Activated CD4-positive, alpha-beta memory T cell treated with anti-CD3 and anti-CD28 coated beads for 36 hours (primary cell): ENCODE measurements around the gene DNAJC17. TPM values are rescaled to one million over a fixed set of nuclear protein-coding genes. Genes with fewer than 3 reads are reported as not detected.

ENCODE experiments used
- CTCF ChIA-PET: fragments of 350-600 bp; sonication (Branson Sonifier 250); formaldehyde crosslinking; loops from one replicate; lab custom pipeline; 2021; ENCODE audit warnings: antibody characterized with exemption, inconsistent platforms; lab: Charles Lee
- POLR2A ChIA-PET: fragments of 350-600 bp; sonication (Branson Sonifier 250); formaldehyde crosslinking; loops from one replicate; lab custom pipeline; 2021; ENCODE audit warnings: antibody characterized with exemption; lab: Charles Lee
- DNase-seq: peaks from one replicate; pipeline ENCODE4 v3.0.0-alpha.2; 2020
- H3K27ac Mint-ChIP-seq: one replicate; pipeline ENCODE4 v1.8.0; 2021; ENCODE audit warnings: mixed read lengths
- H3K27me3 Mint-ChIP-seq: one replicate; pipeline ENCODE4 v1.8.0; 2021; ENCODE audit warnings: mixed read lengths
- H3K36me3 Mint-ChIP-seq: one replicate; pipeline ENCODE4 v1.8.0; 2021; ENCODE audit warnings: mixed read lengths
- H3K4me1 Mint-ChIP-seq: one replicate; pipeline ENCODE4 v1.8.0; 2021; ENCODE audit warnings: low read depth, mixed read lengths
- H3K4me3 Mint-ChIP-seq: one replicate; pipeline ENCODE4 v1.8.0; 2021; ENCODE audit warnings: mild to moderate bottlenecking, mixed read lengths
- H3K9me3 Mint-ChIP-seq: one replicate; pipeline ENCODE4 v1.8.0; 2021; ENCODE audit warnings: mixed read lengths
- intact Hi-C: fragments of 100-400 bp; cut with micrococcal nuclease; formaldehyde crosslinking; loops from one replicate; pipeline ENCODE4 v1.15.1; 2023
- total RNA-seq, 2 experiments: library from RNA; stranded (reverse); gene quantifications; one replicate each; pipeline ENCODE4 v1.2.3, GENCODE V29; 2021

The DNAJC17 gene
- total RNA-seq, 2 experiments from 2014 or later: 32.5 to 34.5 TPM

GRCh38 chr15:40747685-40748631 is 59.3 kb downstream of the DNAJC17 start:
- H3K4me3 Mint-ChIP-seq: no peak overlapping the region
- H3K27ac Mint-ChIP-seq: peak overlapping the region; percentile 51
- CTCF ChIA-PET: interaction anchor here (1.2 to 5.3 kb wide), 2 partner anchors 34 to 111 kb away, joined by 3 to 34 read pairs; no protein-coding TSS in a partner anchor
- peaks cover 37% of the 10 kb centered on the region for H3K4me1 Mint-ChIP-seq
- intact Hi-C loops: no loop called here
- peaks cover 35% of the 10 kb centered on the region for H3K36me3 Mint-ChIP-seq
- no peaks in the 10 kb centered on the region for H3K9me3 Mint-ChIP-seq
- H3K27me3 Mint-ChIP-seq: no peaks in the 10 kb centered on the region
- no peak for DNase-seq
- POLR2A ChIA-PET: interaction anchor here (1.1 kb wide), 1 partner anchor 15 kb away, joined by 3 read pairs; no protein-coding TSS in a partner anchor

DNA sequence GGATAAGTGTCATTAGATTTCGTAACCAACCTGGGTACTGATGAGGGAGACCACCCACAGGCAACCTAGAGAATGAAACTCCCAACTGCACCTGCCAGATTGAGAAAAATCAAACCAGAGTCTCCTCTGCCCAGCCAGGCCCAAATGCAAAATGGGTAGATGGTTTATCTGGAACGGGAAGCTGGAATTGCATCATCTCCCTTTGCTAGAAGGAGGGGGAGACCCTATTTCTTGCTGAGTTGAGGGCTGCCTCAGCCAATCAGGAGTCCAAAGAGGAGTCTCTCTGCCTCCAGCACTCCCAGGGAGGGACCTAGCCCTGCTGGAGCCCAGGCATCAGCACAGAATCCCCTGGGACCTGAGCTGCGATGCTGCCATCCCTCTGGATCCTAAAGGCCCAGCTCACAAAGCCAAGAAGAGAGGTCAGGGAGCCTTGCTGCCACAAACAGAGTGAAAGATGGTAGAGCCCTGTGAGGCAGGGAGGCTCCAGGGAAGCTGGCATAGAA is 60.3 kb downstream of the DNAJC17 start:
- Mint-ChIP-seq H3K4me1 (peaks cover 34% of the 10 kb centered on the region), H3K9me3 (no peaks in the 10 kb centered on the region), H3K27ac (peak overlapping the region; percentile 51), H3K27me3 (no peaks in the 10 kb centered on the region), H3K36me3 (peaks cover 42% of the 10 kb centered on the region), H3K4me3 (no peak overlapping the region)
- ChIA-PET POLR2A (interaction anchor here (1.1 kb wide), 1 partner anchor 16 kb away, joined by 3 read pairs; no protein-coding TSS in a partner anchor), CTCF (interaction anchor here (1.2 to 5.3 kb wide), 2 partner anchors 35 to 111 kb away, joined by 3 to 34 read pairs; no protein-coding TSS in a partner anchor)
- intact Hi-C loops: no loop called here
- DNase-seq: no peak

- Mint-ChIP-seq H3K9me3 (no peaks in the 10 kb centered on the region), H3K36me3 (peaks cover 30% of the 10 kb centered on the region), H3K27ac (peak overlapping the region; percentile 89), H3K27me3 (no peaks in the 10 kb centered on the region), H3K4me3 (no peak overlapping the region), H3K4me1 (peaks cover 29% of the 10 kb centered on the region)
- ChIA-PET CTCF (interaction anchor here (1.0 to 5.3 kb wide), 10 partner anchors 9 to 149 kb away, joined by 3 to 34 read pairs (median 4); partner anchors contain the start of genes RAD51 and VPS18), POLR2A (interaction anchor here (0.7 to 2.6 kb wide), 4 partner anchors 10 to 50 kb away, joined by 4 to 16 read pairs (median 6); partner anchors contain the start of genes GCHFR, RAD51 and RMDN3)
- DNase-seq: no peak
- intact Hi-C loops: loop anchor here (1.0 to 5.0 kb wide), 6 partner anchors 11 to 150 kb away; partner anchors contain the start of genes DNAJC17, KNL1, RMDN3 and VPS18
These were observed 62.5 kb downstream of the DNAJC17 start for GRCh38 chr15:40744815-40745152.

GRCh38 chr15:40743921-40744814 is 63.1 kb downstream of the DNAJC17 start:
- intact Hi-C loops: loop anchor here (1.0 to 5.0 kb wide), 7 partner anchors 11 to 149 kb away; partner anchors contain the start of genes DNAJC17, KNL1, RMDN3 and VPS18
- ChIA-PET CTCF (interaction anchor here (0.6 to 5.3 kb wide), 14 partner anchors 10 to 179 kb away, joined by 3 to 34 read pairs (median 4); partner anchors contain the start of genes RAD51 and VPS18), POLR2A (interaction anchor here (0.7 to 2.6 kb wide), 7 partner anchors 9 to 49 kb away, joined by 3 to 16 read pairs (median 4); partner anchors contain the start of genes C15orf62, GCHFR, RAD51 and RMDN3)
- peak; percentile 86 for DNase-seq
- Mint-ChIP-seq H3K27me3 (no peaks in the 10 kb centered on the region), H3K36me3 (peaks cover 26% of the 10 kb centered on the region), H3K4me1 (peaks cover 29% of the 10 kb centered on the region), H3K4me3 (peak overlapping the region; percentile 49), H3K9me3 (no peaks in the 10 kb centered on the region), H3K27ac (peak overlapping the region; percentile 89)

DNA sequence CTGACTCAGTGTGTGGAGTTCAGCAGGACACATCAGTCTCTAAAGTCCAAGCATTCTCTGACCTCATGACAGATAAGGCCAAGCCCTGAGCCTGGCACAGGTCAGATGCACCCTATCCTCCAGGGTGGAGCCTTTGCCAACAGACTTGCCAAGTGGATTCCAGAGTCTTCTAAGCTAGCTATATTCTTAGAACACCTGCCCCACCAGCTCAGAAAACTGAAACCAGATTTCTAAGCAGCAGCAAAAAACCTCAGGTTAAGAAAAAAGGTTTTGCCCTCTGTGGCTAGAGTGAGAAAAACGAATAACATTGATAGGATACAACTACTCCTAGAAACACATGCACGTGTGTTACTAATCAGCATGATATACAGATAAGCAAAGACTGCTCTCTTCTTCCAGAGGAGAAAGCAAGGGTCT is 63.8 kb downstream of the DNAJC17 start:
- no peak overlapping the region for H3K4me3 Mint-ChIP-seq
- H3K27ac Mint-ChIP-seq: peak overlapping the region; percentile 89
- peaks cover 29% of the 10 kb centered on the region for H3K4me1 Mint-ChIP-seq
- intact Hi-C loops: loop anchor here (1.0 to 5.0 kb wide), 2 partner anchors 49 to 149 kb away; partner anchors contain the start of gene VPS18
- H3K36me3 Mint-ChIP-seq: peaks cover 31% of the 10 kb centered on the region
- no peaks in the 10 kb centered on the region for H3K9me3 Mint-ChIP-seq
- CTCF ChIA-PET: interaction anchor here (0.6 to 5.3 kb wide), 11 partner anchors 12 to 178 kb away, joined by 3 to 34 read pairs (median 4); partner anchors contain the start of genes RAD51 and VPS18
- POLR2A ChIA-PET: interaction anchor here (0.6 to 2.6 kb wide), 6 partner anchors 8 to 50 kb away, joined by 3 to 16 read pairs (median 4); partner anchors contain the start of genes C15orf62, RAD51 and RMDN3
- DNase-seq: peak; percentile 19
- no peaks in the 10 kb centered on the region for H3K27me3 Mint-ChIP-seq

- no peak overlapping the region for H3K4me3 Mint-ChIP-seq
- intact Hi-C loops: loop anchor here (5.0 kb wide), 1 partner anchor 152 kb away; the partner anchor contains the start of gene VPS18
- no peaks in the 10 kb centered on the region for H3K9me3 Mint-ChIP-seq
- H3K36me3 Mint-ChIP-seq: peaks cover 40% of the 10 kb centered on the region
- peaks cover 23% of the 10 kb centered on the region for H3K4me1 Mint-ChIP-seq
- H3K27me3 Mint-ChIP-seq: no peaks in the 10 kb centered on the region
- DNase-seq: no peak
- no peak overlapping the region for H3K27ac Mint-ChIP-seq
- ChIA-PET POLR2A (interaction anchor here (0.6 kb wide), 1 partner anchor 72 kb away, joined by 5 read pairs; no protein-coding TSS in a partner anchor), CTCF (interaction anchor here (1.0 to 1.6 kb wide), 2 partner anchors 43 to 151 kb away, joined by 3 to 9 read pairs; no protein-coding TSS in a partner anchor)
These were observed 67.4 kb downstream of the DNAJC17 start for GRCh38 chr15:40739854-40740253.

GRCh38 chr15:40739047-40739446 is 68.2 kb downstream of the DNAJC17 start:
- Mint-ChIP-seq H3K4me3 (no peak overlapping the region), H3K4me1 (peaks cover 15% of the 10 kb centered on the region), H3K9me3 (no peaks in the 10 kb centered on the region), H3K36me3 (peaks cover 44% of the 10 kb centered on the region), H3K27me3 (no peaks in the 10 kb centered on the region), H3K27ac (no peak overlapping the region)
- ChIA-PET CTCF (interaction anchor here (1.0 to 1.6 kb wide), 3 partner anchors 43 to 151 kb away, joined by 3 to 9 read pairs (median 3); no protein-coding TSS in a partner anchor), POLR2A (interaction anchor here (0.7 kb wide), 1 partner anchor 44 kb away, joined by 3 read pairs; the partner anchor contains the start of gene RAD51)
- DNase-seq: no peak
- intact Hi-C loops: no loop called here

GRCh38 chr15:40737048-40737447 is 70.2 kb downstream of the DNAJC17 start:
- Mint-ChIP-seq H3K9me3 (no peaks in the 10 kb centered on the region), H3K27me3 (no peaks in the 10 kb centered on the region), H3K4me3 (no peak overlapping the region), H3K4me1 (no peaks in the 10 kb centered on the region), H3K36me3 (peaks cover 40% of the 10 kb centered on the region), H3K27ac (no peak overlapping the region)
- DNase-seq: no peak
- intact Hi-C loops: no loop called here
- ChIA-PET POLR2A (no interaction called here), CTCF (no interaction called here)

DNA sequence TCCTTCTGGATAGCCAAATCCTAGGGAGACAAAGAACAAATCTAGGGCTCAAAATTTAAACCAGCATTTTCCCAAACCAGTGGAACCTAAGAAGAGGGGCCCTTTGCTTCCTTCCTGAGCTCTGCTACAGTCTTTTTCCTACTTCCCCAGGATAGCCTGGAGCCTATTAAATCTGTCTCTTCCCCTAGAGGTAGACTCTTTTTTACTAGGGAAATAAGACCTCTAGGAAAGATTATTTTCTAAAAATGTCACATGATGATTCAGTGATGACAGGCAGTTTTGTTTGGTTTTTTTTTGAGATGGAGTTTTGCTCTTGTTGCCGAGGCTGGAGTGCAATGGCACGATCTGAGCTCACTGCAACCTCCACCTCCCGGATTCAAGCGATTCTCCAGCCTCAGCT is 70.7 kb downstream of the DNAJC17 start:
- no peaks in the 10 kb centered on the region for H3K9me3 Mint-ChIP-seq
- H3K27me3 Mint-ChIP-seq: no peaks in the 10 kb centered on the region
- H3K36me3 Mint-ChIP-seq: peaks cover 44% of the 10 kb centered on the region
- ChIA-PET POLR2A (no interaction called here), CTCF (no interaction called here)
- no peak overlapping the region for H3K4me3 Mint-ChIP-seq
- intact Hi-C loops: no loop called here
- no peaks in the 10 kb centered on the region for H3K4me1 Mint-ChIP-seq
- peak overlapping the region; percentile 5 for H3K27ac Mint-ChIP-seq
- no peak for DNase-seq

DNA sequence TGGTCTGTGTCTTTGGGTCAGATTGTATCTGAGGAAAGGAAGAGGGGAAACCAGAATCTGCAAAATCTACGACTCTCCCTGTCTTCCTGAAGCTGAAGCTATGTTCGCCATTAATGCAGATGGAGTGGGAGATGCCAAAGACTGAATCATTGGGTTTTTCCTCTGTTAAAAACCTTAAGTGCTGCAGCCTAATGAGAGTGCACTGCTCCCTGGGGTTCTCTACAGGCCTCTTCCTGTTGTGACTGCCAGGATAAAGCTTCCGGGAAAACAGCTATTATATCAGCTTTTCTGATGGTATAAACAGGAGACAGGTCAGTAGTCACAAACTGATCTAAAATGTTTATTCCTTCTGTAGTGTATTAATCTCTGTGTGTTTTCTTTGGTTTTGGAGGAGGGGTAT is 76.2 kb downstream of the DNAJC17 start:
- Mint-ChIP-seq H3K36me3 (peaks cover 47% of the 10 kb centered on the region), H3K27ac (no peak overlapping the region), H3K9me3 (no peaks in the 10 kb centered on the region), H3K27me3 (no peaks in the 10 kb centered on the region), H3K4me1 (no peaks in the 10 kb centered on the region), H3K4me3 (no peak overlapping the region)
- intact Hi-C loops: no loop called here
- ChIA-PET CTCF (interaction anchor here (1.2 to 2.3 kb wide), 3 partner anchors 12 to 52 kb away, joined by 3 to 7 read pairs (median 5); no protein-coding TSS in a partner anchor), POLR2A (no interaction called here)
- no peak for DNase-seq
